ENCODE data around the gene MFN2.
"Not testable (repeated sequence)": the region's sequence is repeated elsewhere in the genome, so short reads cannot be mapped to it uniquely, and the experiment has no call there.

MFN2 gene

GRCh38 chr1:11979851-11980675 lies at the start of gene MFN2:
TSS of gene MFN2 (plus strand) at chr1:11980444. CDS start at chr1:11989169, 8,725 bp downstream.
- peak; percentile 83 for FAIRE-seq

- no peak for FAIRE-seq
Observed at GRCh38 chr1:11930571-11931445, 49.4 kb upstream of the MFN2 start.

- FAIRE-seq: no peak
Observed at GRCh38 chr1:11931845-11932244, 48.4 kb upstream of the MFN2 start.

- FAIRE-seq: no peak
Observed at GRCh38 chr1:11934302-11935056, 45.8 kb upstream of the MFN2 start, which contains the start of gene PLOD1. TSS of gene PLOD1 (plus strand) at chr1:11934717. CDS start at chr1:11934780, 63 bp downstream.

- no peak for FAIRE-seq
Observed at GRCh38 chr1:11935057-11935412, 45.2 kb upstream of the MFN2 start.

- FAIRE-seq: not testable (repeated sequence)
Observed at GRCh38 chr1:11935733-11936132, 44.5 kb upstream of the MFN2 start.

- no peak for FAIRE-seq
Observed at GRCh38 chr1:11938722-11939526, 41.3 kb upstream of the MFN2 start.

GRCh38 chr1:11939794-11940193 lies 40.5 kb upstream of the MFN2 start:
- not testable (repeated sequence) for FAIRE-seq

GRCh38 chr1:11940260-11940921 lies 39.9 kb upstream of the MFN2 start:
- no peak for FAIRE-seq

- FAIRE-seq: no peak
Observed at GRCh38 chr1:11942280-11942679, 38.0 kb upstream of the MFN2 start.

- FAIRE-seq: no peak
Observed at GRCh38 chr1:11943619-11944018, 36.6 kb upstream of the MFN2 start.

GRCh38 chr1:11944358-11944931 lies 35.8 kb upstream of the MFN2 start:
- FAIRE-seq: no peak

- FAIRE-seq: no peak
Observed at GRCh38 chr1:11946647-11947046, 33.6 kb upstream of the MFN2 start.

- no peak for FAIRE-seq
Observed at GRCh38 chr1:11948822-11949458, 31.3 kb upstream of the MFN2 start.

GRCh38 chr1:11951901-11952300 lies 28.3 kb upstream of the MFN2 start:
- FAIRE-seq: no peak

GRCh38 chr1:11952455-11953109 lies 27.7 kb upstream of the MFN2 start:
- FAIRE-seq: no peak

- no peak for FAIRE-seq
Observed at GRCh38 chr1:11955221-11955620, 25.0 kb upstream of the MFN2 start.

- no peak for FAIRE-seq
Observed at GRCh38 chr1:11957398-11957797, 22.8 kb upstream of the MFN2 start.

GRCh38 chr1:11957897-11958296 lies 22.3 kb upstream of the MFN2 start:
- FAIRE-seq: no peak

- no peak for FAIRE-seq
Observed at GRCh38 chr1:11960276-11960675, 20.0 kb upstream of the MFN2 start.
